CD4-positive, alpha-beta T cell treated with Interleukin-1 beta for 1 hour (primary cell): ENCODE results near the gene SLC33A1.
"Not testable (repeated sequence)": the region's sequence is repeated elsewhere in the genome, so short reads cannot be mapped to it uniquely, and the experiment has no call there.

Source experiments
- DNase-seq, 2 donors: peaks; one replicate each; pipeline ENCODE4 v3.0.0-alpha.2; 2020 to 2022

The SLC33A1 gene

DNA sequence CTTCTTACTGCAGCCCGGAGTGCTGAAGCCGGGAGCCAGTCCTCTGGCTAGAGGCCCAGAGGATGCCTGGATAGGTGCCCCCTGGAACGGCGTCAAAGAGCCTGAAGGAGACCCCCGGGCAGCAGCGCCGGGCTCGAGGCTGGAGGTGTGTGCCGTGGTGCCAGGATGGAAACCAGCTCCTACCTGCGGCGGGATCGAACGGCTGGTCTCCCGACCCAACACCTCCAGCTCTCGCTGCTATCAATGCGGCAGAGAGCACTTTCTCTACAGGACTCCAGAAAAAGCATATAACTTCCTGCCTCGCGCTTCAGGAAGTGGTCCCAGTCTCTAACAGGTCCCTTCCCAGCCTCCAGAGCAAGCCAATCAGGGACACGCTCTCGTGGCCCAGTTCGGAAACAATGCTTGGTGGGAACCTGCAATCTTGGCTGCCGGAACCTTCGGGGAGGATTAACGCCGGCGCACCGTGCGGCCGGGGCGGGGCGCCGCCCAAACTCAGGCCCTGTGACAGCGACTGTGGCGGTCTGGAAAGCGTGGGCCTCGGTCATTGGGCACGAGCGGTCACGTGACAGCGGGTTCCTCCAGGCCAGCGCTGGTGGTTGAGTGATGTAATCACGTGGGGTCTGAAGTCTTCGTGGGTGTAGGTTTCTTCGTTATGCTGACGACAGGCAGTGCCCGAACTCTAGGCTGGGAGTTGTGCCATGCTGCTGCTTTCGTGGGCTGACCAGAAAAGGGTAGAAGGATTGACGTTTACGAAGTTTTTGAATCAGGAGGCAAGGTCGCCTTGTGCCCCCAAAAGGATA is at the start of gene SLC33A1:
Gene SLC33A1, minus strand, starts transcription at position 287 of the 800 bp plus-strand sequence. CDS start 430 bp downstream, outside the sequence.
- DNase-seq, result peak; percentile 99

DNA sequence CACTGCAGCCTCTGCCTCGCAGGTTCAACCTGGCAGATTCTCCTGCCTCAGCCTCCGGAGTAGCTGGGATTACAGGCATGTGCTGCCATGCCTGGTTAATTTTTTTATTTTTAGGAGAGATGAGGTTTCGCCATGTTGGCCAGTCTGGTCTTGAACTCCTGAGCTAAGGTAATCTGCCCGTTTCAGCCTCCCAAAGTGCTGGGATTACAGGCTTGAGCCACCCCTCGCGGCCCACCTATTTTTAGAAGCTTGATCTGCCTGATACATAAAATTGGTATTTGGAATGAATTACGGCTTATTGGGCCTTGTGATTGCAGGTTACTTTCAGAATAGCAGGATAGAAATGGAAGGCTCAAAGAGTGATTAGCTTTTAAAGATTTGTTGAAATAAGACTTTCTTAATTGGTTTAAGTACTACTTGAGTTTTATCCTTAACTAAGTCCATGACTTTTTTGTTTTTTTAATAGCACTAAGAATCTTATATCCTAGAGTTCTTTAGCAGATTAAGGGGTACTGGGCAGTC is 41.2 kb upstream of the SLC33A1 start:
- no peak for DNase-seq

- no peak for DNase-seq
Measured at GRCh38 chr3:155891321-155891720, 37.1 kb upstream of the SLC33A1 start.

- peak in 1 of 2 donors; percentile 9 for DNase-seq
Measured at GRCh38 chr3:155890671-155891190, 36.5 kb upstream of the SLC33A1 start.

GRCh38 chr3:155889952-155890351 is 35.7 kb upstream of the SLC33A1 start:
- no peak for DNase-seq

GRCh38 chr3:155889212-155889611 is 35.0 kb upstream of the SLC33A1 start:
- no peak for DNase-seq

- no peak for DNase-seq
Measured at GRCh38 chr3:155886915-155887314, 32.7 kb upstream of the SLC33A1 start.

DNA sequence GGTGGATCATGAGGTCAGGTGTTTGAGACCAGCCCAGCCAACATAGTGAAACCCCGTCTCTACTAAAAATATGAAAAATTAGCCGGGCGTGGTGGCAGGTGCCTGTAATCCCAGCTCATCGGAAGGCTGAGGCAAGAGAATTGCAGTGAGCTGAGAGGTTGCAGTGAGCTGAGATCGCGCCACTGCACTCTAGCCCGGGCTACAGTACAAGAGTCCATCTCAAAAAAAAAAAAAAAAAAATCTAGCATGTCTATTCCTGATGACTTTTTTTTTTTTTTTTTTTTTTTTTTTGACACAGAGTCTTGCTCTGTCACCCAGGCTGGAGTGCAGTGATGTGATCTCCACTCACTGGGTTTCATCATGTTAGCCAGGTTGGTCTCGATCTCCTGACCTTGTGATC is 32.1 kb upstream of the SLC33A1 start:
- DNase-seq, result not testable (repeated sequence)

DNA sequence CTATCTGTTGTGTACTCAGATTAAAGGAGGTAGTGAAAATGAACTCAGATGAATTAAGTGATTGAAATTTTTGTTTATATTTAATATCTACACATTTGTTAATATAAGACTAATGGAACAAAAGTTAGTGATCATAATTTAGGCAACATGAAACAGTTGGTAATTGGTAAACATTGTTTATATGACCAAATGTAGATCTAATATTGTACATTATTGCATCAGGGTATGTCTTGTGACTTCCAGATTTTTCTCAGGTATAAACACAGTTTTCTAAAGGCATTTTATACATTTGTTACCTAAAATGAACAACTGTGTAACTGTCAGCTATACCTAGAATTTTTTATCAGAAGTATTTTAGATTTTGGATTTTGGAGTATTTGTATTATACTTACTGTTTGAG is 31.1 kb upstream of the SLC33A1 start:
- DNase-seq, result no peak

DNA sequence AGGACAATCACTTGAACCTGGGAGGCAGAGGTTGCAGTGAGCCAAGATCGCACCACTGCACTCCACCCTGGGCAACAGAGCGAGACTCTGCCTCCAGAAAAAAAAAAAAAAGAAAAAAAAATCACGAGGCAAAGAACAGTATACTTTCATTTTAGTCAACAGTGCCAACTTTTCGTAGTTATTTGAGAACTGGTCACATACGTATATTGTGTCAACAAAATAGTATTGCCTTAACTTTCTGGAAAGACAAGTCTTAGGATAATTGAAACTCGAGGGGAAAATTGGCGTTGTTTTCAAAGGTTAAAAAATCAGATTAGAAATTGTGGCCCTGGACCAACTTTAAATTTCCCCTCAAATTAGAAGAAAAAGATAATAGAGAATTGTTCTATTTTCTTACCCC is 30.1 kb upstream of the SLC33A1 start:
- no peak for DNase-seq

DNA sequence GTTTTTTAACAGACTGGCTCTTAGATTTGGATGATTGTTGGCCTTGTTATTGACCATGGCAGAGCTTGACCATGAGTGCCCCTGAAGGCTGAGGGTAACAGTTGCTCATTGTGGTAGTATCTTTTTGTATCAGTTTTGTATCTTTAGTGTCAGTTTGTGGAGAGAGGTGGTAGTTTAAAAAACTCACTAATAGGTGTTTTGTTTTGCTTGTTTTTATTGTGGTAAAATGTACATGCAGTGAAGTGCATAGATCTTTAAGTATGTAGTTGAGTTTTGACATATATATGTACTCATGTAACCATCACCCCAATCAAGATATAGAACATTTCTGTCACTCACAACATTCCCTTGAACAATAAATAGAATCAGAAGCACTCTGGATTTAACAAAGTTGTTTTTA is 26.1 kb upstream of the SLC33A1 start:
- DNase-seq, result no peak

- DNase-seq, result no peak
Measured at GRCh38 chr3:155876503-155876902, 22.3 kb upstream of the SLC33A1 start.

GRCh38 chr3:155876037-155876436 is 21.8 kb upstream of the SLC33A1 start:
- no peak for DNase-seq

- no peak for DNase-seq
Measured at GRCh38 chr3:155872904-155873646, 18.8 kb upstream of the SLC33A1 start.

GRCh38 chr3:155871746-155872158 is 17.5 kb upstream of the SLC33A1 start:
- DNase-seq, result no peak

GRCh38 chr3:155870945-155871745 is 16.9 kb upstream of the SLC33A1 start:
- peak; percentile 20 to 36 for DNase-seq

DNA sequence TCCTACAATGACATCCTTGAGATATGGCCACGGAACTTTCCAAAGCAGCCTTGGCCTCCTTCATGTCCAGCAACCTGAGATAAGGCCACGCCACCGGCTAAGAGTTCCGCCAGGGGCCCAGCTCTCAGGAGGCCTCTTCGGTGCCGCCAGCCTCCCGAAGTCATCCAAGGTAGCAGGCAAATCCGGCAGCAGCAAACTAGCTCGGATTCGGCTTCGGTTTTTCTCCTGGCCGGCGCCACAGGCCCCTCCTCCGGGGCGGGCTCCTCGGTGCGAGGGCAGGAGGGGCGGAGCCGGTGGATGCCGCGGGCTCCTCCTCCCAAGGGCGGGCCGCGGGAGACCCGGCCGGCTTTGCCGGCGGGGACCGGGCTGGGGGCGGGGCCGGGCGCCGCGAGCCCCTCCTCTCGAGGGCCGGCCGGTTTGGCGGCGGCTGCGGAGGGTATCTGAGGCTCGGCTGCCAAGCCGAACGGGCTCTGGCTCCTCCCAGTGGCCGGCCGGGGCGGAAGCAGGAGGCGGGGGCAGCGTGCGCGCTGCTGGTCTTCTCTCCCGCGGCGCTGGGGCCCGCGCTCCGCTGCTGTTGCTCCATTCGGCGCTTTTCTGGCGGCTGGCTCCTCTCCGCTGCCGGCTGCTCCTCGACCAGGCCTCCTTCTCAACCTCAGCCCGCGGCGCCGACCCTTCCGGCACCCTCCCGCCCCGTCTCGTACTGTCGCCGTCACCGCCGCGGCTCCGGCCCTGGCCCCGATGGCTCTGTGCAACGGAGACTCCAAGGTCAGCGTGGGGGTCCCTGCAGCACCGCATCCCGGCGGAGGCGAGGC is 16.1 kb upstream of the SLC33A1 start, which contains the start of gene GMPS:
Gene GMPS, plus strand, starts transcription at position 518 of the 812 bp plus-strand sequence. Its CDS starts 221 bp downstream, at position 739.
- peak; percentile 97 for DNase-seq

DNA sequence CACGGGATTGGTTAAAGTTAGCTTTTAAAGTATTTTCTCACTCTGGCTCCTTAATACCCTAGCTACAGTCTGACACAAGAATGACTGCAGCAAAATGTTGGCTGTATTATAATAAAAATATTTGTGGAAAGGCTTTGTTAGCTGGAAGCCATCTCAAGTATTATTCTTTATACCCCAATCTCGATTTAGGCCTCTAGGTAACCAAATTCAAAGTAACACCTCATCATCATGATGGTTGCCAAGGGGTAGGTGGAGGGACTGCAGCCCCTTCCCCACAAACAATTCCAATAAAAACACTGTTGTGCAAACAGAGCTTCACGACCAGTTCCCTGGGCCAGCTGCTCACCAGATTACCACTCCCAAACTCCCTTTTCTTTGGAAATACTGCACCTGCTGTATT is 15.5 kb upstream of the SLC33A1 start:
- DNase-seq, result no peak

- DNase-seq, result no peak
Measured at GRCh38 chr3:155863072-155863784, 9.0 kb upstream of the SLC33A1 start.

DNA sequence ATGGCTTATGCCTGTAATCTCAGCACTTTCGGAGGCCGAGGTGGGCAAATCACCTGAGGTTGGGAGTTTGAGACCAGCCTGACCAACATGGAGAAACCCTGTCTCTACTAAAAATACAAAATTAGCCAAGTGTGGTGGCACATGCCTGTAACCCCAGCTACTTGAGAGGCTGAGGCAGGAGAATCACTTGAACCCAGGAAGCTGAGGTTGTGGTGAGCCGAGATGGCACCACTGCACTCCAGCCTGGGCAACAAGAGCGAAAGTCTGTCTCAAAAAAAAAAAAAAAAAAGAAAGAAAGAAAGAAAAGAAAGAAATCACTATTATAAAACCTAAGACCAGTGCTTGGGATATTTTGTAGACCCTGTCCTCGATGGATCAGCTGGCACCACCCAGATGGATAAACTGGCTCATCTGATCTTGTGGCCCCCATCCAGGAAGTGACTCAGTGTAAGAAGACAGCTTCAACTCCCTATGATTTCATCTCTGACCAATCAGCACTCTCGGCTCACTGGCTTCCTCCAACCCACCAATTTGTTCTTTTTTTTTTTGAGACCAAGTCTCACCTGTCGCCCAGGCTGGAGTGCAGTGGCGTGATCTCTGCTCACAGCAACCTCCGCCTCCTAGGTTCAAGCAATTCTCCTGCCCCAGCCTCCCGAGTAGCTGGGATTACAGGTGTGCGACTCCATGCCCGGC is 8.2 kb upstream of the SLC33A1 start:
- peak; percentile 74 to 82 for DNase-seq
